ENCODE measurements around the gene CDH10. TPM values are rescaled to one million over a fixed set of nuclear protein-coding genes. Genes with fewer than 3 reads are reported as not detected.

CDH10 gene
- polyA plus RNA-seq, 4 donors, result 0.32 to 0.78 TPM; not detected in 2

- no peaks in the 10 kb centered on the region for H3K9me3 ChIP-seq (ENCODE audit: control insufficient read depth in 2 of 2, insufficient read depth in 1 of 2, low read depth in 1 of 2, low read length in 1 of 2)
- H3K27me3 ChIP-seq (ENCODE audit: control insufficient read depth in 3 of 3, insufficient read depth in 3 of 3, low read length in 3 of 3), result no peaks in the 10 kb centered on the region
- DNase-seq (no peak), FAIRE-seq (no peak)
- no peak overlapping the region for H3K4me3 ChIP-seq (ENCODE audit: low read depth in 1 of 3, low read length in 3 of 3)
- H3K36me3 ChIP-seq (ENCODE audit: control insufficient read depth in 3 of 3, insufficient read depth in 2 of 3, low read depth in 1 of 3, low read length in 3 of 3), result no peaks in the 10 kb centered on the region
- H3K27ac ChIP-seq (ENCODE audit: low read depth in 1 of 3, low read length in 2 of 3), result no peak overlapping the region
- H3K4me1 ChIP-seq (ENCODE audit: control insufficient read depth in 3 of 3, insufficient read depth in 2 of 3, low read depth in 1 of 3, low read length in 2 of 3), result no peaks in the 10 kb centered on the region
These were observed 53.4 kb downstream of the CDH10 start for GRCh38 chr5:24591426-24591825.

GRCh38 chr5:24589566-24589965 is 55.2 kb downstream of the CDH10 start:
- Histone ChIP-seq H3K9me3 (ENCODE audit: control insufficient read depth in 2 of 2, insufficient read depth in 1 of 2, low read depth in 1 of 2, low read length in 1 of 2) (no peaks in the 10 kb centered on the region), H3K36me3 (ENCODE audit: control insufficient read depth in 3 of 3, insufficient read depth in 2 of 3, low read depth in 1 of 3, low read length in 3 of 3) (no peaks in the 10 kb centered on the region), H3K27ac (ENCODE audit: low read depth in 1 of 3, low read length in 2 of 3) (no peak overlapping the region), H3K4me1 (ENCODE audit: control insufficient read depth in 3 of 3, insufficient read depth in 2 of 3, low read depth in 1 of 3, low read length in 2 of 3) (no peaks in the 10 kb centered on the region), H3K4me3 (ENCODE audit: low read depth in 1 of 3, low read length in 3 of 3) (no peak overlapping the region), H3K27me3 (ENCODE audit: control insufficient read depth in 3 of 3, insufficient read depth in 3 of 3, low read length in 3 of 3) (no peaks in the 10 kb centered on the region)
- DNase-seq (no peak), FAIRE-seq (no peak)
- 70 to 85% (median 70%) methylated on average over 3 of the region's 3 CpGs for WGBS, 3 donors

GRCh38 chr5:24585751-24586150 is 59.0 kb downstream of the CDH10 start:
- FAIRE-seq (no peak), DNase-seq (no peak)
- no peak overlapping the region for H3K27ac ChIP-seq (ENCODE audit: low read depth in 1 of 3, low read length in 2 of 3)
- H3K9me3 ChIP-seq (ENCODE audit: control insufficient read depth in 2 of 2, insufficient read depth in 1 of 2, low read depth in 1 of 2, low read length in 1 of 2), result no peaks in the 10 kb centered on the region
- no peaks in the 10 kb centered on the region for H3K27me3 ChIP-seq (ENCODE audit: control insufficient read depth in 3 of 3, insufficient read depth in 3 of 3, low read length in 3 of 3)
- H3K36me3 ChIP-seq (ENCODE audit: control insufficient read depth in 3 of 3, insufficient read depth in 2 of 3, low read depth in 1 of 3, low read length in 3 of 3), result no peaks in the 10 kb centered on the region
- WGBS, 3 donors, result 61 to 76% (median 67%) methylated on average over 4 of the region's 4 CpGs
- H3K4me3 ChIP-seq (ENCODE audit: low read depth in 1 of 3, low read length in 3 of 3), result no peak overlapping the region
- no peaks in the 10 kb centered on the region for H3K4me1 ChIP-seq (ENCODE audit: control insufficient read depth in 3 of 3, insufficient read depth in 2 of 3, low read depth in 1 of 3, low read length in 2 of 3)

GRCh38 chr5:24571302-24571701 is 73.5 kb downstream of the CDH10 start:
- H3K4me1 ChIP-seq (ENCODE audit: control insufficient read depth in 3 of 3, insufficient read depth in 2 of 3, low read depth in 1 of 3, low read length in 2 of 3), result no peaks in the 10 kb centered on the region
- FAIRE-seq, result no peak
- H3K9me3 ChIP-seq (ENCODE audit: control insufficient read depth in 2 of 2, insufficient read depth in 1 of 2, low read depth in 1 of 2, low read length in 1 of 2), result no peaks in the 10 kb centered on the region
- H3K4me3 ChIP-seq (ENCODE audit: low read depth in 1 of 3, low read length in 3 of 3), result no peak overlapping the region
- DNase-seq, result no peak
- H3K27me3 ChIP-seq (ENCODE audit: control insufficient read depth in 3 of 3, insufficient read depth in 3 of 3, low read length in 3 of 3), result no peaks in the 10 kb centered on the region
- H3K27ac ChIP-seq (ENCODE audit: low read depth in 1 of 3, low read length in 2 of 3), result no peak overlapping the region
- no peaks in the 10 kb centered on the region for H3K36me3 ChIP-seq (ENCODE audit: control insufficient read depth in 3 of 3, insufficient read depth in 2 of 3, low read depth in 1 of 3, low read length in 3 of 3)

- Histone ChIP-seq H3K36me3 (ENCODE audit: control insufficient read depth in 3 of 3, insufficient read depth in 2 of 3, low read depth in 1 of 3, low read length in 3 of 3) (no peaks in the 10 kb centered on the region), H3K9me3 (ENCODE audit: control insufficient read depth in 2 of 2, insufficient read depth in 1 of 2, low read depth in 1 of 2, low read length in 1 of 2) (peaks cover 0 to 2% of the 10 kb centered on the region in 2 donors), H3K27ac (ENCODE audit: low read depth in 1 of 3, low read length in 2 of 3) (no peak overlapping the region), H3K27me3 (ENCODE audit: control insufficient read depth in 3 of 3, insufficient read depth in 3 of 3, low read length in 3 of 3) (no peaks in the 10 kb centered on the region), H3K4me1 (ENCODE audit: control insufficient read depth in 3 of 3, insufficient read depth in 2 of 3, low read depth in 1 of 3, low read length in 2 of 3) (no peaks in the 10 kb centered on the region), H3K4me3 (ENCODE audit: low read depth in 1 of 3, low read length in 3 of 3) (no peak overlapping the region)
- DNase-seq (no peak), FAIRE-seq (no peak)
These were observed 77.8 kb downstream of the CDH10 start for GRCh38 chr5:24566933-24567332.

- WGBS, 3 donors, result 55 to 78% (median 64%) methylated on average over 4 of the region's 4 CpGs
- no peak overlapping the region for H3K4me3 ChIP-seq (ENCODE audit: low read depth in 1 of 3, low read length in 3 of 3)
- no peak overlapping the region for H3K27ac ChIP-seq (ENCODE audit: low read depth in 1 of 3, low read length in 2 of 3)
- no peak for FAIRE-seq
- no peak for DNase-seq
- no peaks in the 10 kb centered on the region for H3K4me1 ChIP-seq (ENCODE audit: control insufficient read depth in 3 of 3, insufficient read depth in 2 of 3, low read depth in 1 of 3, low read length in 2 of 3)
- H3K9me3 ChIP-seq (ENCODE audit: control insufficient read depth in 2 of 2, insufficient read depth in 1 of 2, low read depth in 1 of 2, low read length in 1 of 2), result no peaks in the 10 kb centered on the region
- no peaks in the 10 kb centered on the region for H3K36me3 ChIP-seq (ENCODE audit: control insufficient read depth in 3 of 3, insufficient read depth in 2 of 3, low read depth in 1 of 3, low read length in 3 of 3)
- no peaks in the 10 kb centered on the region for H3K27me3 ChIP-seq (ENCODE audit: control insufficient read depth in 3 of 3, insufficient read depth in 3 of 3, low read length in 3 of 3)
These were observed 89.5 kb downstream of the CDH10 start for GRCh38 chr5:24555229-24555628.

GRCh38 chr5:24547132-24547531 is 97.6 kb downstream of the CDH10 start:
- DNase-seq, result no peak
- WGBS, 3 donors, result 11 to 21% (median 12%) methylated on average over 2 of the region's 2 CpGs
- H3K9me3 ChIP-seq (ENCODE audit: control insufficient read depth in 2 of 2, insufficient read depth in 1 of 2, low read depth in 1 of 2, low read length in 1 of 2), result no peaks in the 10 kb centered on the region
- H3K36me3 ChIP-seq (ENCODE audit: control insufficient read depth in 3 of 3, insufficient read depth in 2 of 3, low read depth in 1 of 3, low read length in 3 of 3), result no peaks in the 10 kb centered on the region
- no peaks in the 10 kb centered on the region for H3K4me1 ChIP-seq (ENCODE audit: control insufficient read depth in 3 of 3, insufficient read depth in 2 of 3, low read depth in 1 of 3, low read length in 2 of 3)
- H3K27me3 ChIP-seq (ENCODE audit: control insufficient read depth in 3 of 3, insufficient read depth in 3 of 3, low read length in 3 of 3), result no peaks in the 10 kb centered on the region
- FAIRE-seq, result no peak
- H3K4me3 ChIP-seq (ENCODE audit: low read depth in 1 of 3, low read length in 3 of 3), result no peak overlapping the region
- H3K27ac ChIP-seq (ENCODE audit: low read depth in 1 of 3, low read length in 2 of 3), result no peak overlapping the region

GRCh38 chr5:24539613-24540012 is 105.2 kb downstream of the CDH10 start:
- H3K4me1 ChIP-seq (ENCODE audit: control insufficient read depth in 3 of 3, insufficient read depth in 2 of 3, low read depth in 1 of 3, low read length in 2 of 3), result no peaks in the 10 kb centered on the region
- no peak overlapping the region for H3K4me3 ChIP-seq (ENCODE audit: low read depth in 1 of 3, low read length in 3 of 3)
- FAIRE-seq (no peak), DNase-seq (peak in 1 of 2 donors; percentile 6)
- H3K36me3 ChIP-seq (ENCODE audit: control insufficient read depth in 3 of 3, insufficient read depth in 2 of 3, low read depth in 1 of 3, low read length in 3 of 3), result no peaks in the 10 kb centered on the region
- H3K9me3 ChIP-seq (ENCODE audit: control insufficient read depth in 2 of 2, insufficient read depth in 1 of 2, low read depth in 1 of 2, low read length in 1 of 2), result no peaks in the 10 kb centered on the region
- 25 to 59% (median 42%) methylated on average over 1 of the region's 1 CpG for WGBS, 3 donors
- H3K27me3 ChIP-seq (ENCODE audit: control insufficient read depth in 3 of 3, insufficient read depth in 3 of 3, low read length in 3 of 3), result no peaks in the 10 kb centered on the region
- no peak overlapping the region for H3K27ac ChIP-seq (ENCODE audit: low read depth in 1 of 3, low read length in 2 of 3)

- H3K36me3 ChIP-seq (ENCODE audit: control insufficient read depth in 3 of 3, insufficient read depth in 2 of 3, low read depth in 1 of 3, low read length in 3 of 3), result no peaks in the 10 kb centered on the region
- H3K4me1 ChIP-seq (ENCODE audit: control insufficient read depth in 3 of 3, insufficient read depth in 2 of 3, low read depth in 1 of 3, low read length in 2 of 3), result no peaks in the 10 kb centered on the region
- no peak for DNase-seq
- WGBS, 3 donors, result 57 to 84% (median 65%) methylated on average over 1 of the region's 1 CpG
- no peaks in the 10 kb centered on the region for H3K27me3 ChIP-seq (ENCODE audit: control insufficient read depth in 3 of 3, insufficient read depth in 3 of 3, low read length in 3 of 3)
- FAIRE-seq, result no peak
- H3K4me3 ChIP-seq (ENCODE audit: low read depth in 1 of 3, low read length in 3 of 3), result no peak overlapping the region
- no peaks in the 10 kb centered on the region for H3K9me3 ChIP-seq (ENCODE audit: control insufficient read depth in 2 of 2, insufficient read depth in 1 of 2, low read depth in 1 of 2, low read length in 1 of 2)
- no peak overlapping the region for H3K27ac ChIP-seq (ENCODE audit: low read depth in 1 of 3, low read length in 2 of 3)
These were observed 106.4 kb downstream of the CDH10 start for GRCh38 chr5:24538346-24538745.
